Posterior cingulate gyrus (tissue), 11 donors: Measurements from ENCODE around the gene C6orf136.
A peak's percentile ranks its signal among the peaks of the same experiment; 100 is the strongest.
"Not testable (repeated sequence)": the region's sequence is repeated elsewhere in the genome, so short reads cannot be mapped to it uniquely, and the experiment has no call there.

ENCODE experiments used
- DNase-seq, 10 donors: peaks; one replicate each; pipeline versions ENCODE4 v3.0.0 to v3.0.0-alpha.2; 2020 to 2021; ENCODE audit warnings: mixed read lengths in 3 of 10
- intact Hi-C: fragments of 100-400 bp; cut with DNase I; formaldehyde crosslinking; loops from one replicate; pipeline ENCODE4 v1.15.1; 2023

C6orf136 gene

DNA sequence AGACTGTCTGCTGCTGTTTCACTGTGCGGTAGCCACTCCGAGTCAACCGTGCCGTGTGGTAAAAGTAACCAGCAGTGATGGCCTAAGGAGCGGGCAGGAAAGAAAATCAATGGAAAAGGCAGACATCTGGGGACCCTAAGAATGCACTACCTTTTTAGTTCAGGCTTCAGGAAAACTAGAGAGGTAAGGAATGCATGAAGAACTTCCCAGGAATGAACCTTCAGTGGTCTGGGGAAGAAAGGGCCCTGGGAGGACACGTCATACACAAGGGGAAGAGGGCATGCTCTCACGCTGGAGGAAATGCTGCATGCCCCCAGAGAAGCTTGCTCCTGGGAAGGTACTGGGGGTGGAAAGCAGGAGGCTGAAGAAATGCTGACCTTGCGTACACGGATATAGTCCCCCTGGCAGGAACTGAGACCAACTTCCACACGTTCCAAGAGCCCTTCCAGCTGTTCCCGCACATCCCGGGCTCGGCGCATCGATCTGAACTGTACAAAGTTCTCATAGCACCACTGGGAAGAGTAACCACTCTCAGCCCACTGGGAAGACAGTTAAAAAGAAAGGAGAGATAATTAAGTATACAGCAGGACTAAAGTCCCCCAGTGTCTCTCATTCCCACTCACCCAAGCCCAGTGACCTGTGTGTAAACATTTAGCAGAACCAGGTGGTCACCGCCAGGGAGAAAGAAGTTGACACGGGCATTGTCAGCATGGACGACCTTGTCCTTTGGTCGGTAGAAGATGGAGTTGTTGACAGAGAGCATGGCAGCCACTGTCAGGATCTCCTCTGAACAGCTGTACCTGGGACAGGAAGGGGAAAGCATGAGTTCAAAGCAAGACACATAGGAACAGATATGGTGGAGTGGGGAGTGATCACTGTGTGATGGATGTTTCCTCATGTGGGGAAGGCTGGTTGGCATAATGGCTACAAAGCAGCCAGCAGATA, 8.1 kb downstream of the C6orf136 start:
- DNase-seq = no peak
- intact Hi-C loops = no loop called here

DNA sequence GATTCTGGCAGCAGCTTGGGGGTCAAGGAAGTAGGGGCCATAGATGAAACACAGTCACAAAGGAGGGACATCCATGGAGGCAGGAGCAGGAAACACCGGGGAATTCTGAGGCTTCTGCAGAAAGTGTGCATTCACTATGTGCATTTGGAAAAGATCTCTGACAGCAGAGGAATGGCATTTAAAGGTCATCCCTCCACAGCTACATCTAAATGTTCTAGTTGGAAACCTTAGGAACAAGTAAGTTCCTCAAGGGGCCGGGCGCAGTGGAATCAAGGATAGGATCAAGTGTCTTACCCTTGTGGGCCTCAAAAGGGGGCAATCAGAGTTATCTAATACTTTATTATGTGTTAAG, 8.8 kb downstream of the C6orf136 start:
- no peak for DNase-seq
- intact Hi-C loops = no loop called here

DNA sequence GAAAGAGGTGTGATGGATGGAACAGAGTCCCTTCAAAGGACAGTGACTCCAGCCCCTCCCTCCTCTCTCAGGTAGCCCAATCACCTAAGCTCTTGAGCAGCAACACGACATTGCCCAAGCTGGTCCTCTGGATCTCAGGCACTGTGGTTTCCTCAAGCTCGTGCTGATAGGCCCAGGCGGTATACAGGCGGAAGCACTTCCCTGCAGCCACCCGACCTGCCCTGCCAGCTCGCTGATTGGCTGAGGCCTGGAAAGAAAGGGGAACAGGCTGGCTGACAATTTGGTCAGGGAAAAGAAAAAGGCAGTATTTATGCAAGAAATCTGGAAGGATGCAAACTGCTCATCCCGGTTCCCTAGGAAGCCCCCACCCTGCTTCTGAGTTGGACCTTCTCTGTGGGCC, 9.6 kb downstream of the C6orf136 start:
- DNase-seq = peak in 1 of 10 donors; percentile 87

DNA sequence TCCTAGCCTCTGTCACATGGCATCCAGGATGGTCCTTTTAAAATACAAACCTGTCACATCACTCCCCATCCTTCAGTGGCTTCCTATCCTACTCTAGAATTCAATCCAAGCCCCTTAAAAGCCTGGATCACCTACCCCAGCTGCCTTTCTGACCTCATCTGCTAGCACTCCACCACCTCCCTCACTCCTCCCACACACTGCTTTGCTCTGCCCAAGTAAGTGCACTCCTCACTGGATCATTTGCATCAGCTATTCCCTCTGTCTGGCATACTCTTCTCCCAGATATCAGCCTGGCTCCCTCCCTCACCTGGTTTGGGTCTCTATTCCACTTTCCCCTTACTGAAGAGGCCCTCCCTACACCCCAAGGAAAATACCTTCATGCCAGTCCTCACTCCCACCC, 10.5 kb downstream of the C6orf136 start:
- intact Hi-C loops = no loop called here
- DNase-seq = no peak

More for the DNA sequence above, 9.6 kb downstream of the C6orf136 start:
- intact Hi-C loops = no loop called here

DNA sequence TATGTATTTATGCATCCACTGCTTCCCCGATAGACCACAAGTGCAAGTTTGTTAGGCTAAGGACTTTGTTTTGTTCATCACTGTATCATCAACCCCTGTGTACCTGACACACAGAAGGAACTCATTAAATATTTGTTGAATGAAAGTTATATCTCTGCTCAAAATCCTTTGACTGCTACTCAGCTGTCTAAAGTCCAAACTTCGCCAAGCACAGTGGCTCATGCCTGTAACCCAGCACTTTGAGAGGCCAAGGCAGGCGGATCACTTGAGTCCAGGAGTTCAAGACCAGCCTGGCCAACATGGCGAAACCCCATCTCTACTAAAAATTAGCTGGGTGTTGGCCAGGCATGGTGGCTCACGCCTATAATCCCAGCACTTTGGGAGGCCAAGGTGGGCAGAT, 11.0 kb downstream of the C6orf136 start:
- intact Hi-C loops = not testable (repeated sequence)

DNA sequence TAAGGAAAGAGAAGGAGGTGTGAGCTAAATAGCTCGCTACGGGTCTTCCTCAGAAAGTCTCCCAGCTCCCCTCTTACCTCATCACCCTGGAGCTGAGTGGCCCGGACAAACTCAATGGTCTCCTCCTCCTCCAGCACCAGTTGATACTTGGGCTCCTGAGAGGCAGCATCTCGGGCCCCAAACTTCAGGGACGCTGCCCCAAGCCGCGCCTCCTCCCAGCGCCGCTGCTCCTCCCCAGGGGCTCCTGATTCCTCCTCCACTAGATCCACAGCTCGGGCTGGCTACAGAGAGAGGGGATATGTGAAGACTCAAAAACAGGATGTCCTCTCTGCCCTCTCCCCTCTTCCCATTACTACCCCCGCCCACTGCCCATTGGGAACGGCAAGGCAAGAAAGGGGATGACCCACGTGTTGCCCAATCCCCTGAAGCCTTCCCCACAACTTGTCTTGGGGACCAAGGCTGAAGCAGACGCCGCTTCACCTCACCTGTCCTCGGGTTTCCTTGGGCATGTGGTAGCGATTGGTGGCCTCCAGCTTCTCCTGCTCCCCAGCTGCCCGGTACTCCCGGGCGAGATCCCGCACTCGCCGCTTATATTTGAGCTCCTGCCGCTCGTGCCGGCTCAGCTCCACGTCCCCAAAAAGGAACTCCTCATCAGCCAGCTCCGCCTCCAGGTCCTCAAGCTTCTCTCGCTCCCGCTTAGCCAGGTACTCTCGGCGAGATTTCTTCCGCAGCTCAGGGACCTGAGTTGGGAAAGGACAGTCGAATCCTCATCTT, 18.2 kb downstream of the C6orf136 start:
- no peak for DNase-seq
- intact Hi-C loops = no loop called here

More for the DNA sequence above, 11.0 kb downstream of the C6orf136 start:
- DNase-seq = not testable (repeated sequence)

DNA sequence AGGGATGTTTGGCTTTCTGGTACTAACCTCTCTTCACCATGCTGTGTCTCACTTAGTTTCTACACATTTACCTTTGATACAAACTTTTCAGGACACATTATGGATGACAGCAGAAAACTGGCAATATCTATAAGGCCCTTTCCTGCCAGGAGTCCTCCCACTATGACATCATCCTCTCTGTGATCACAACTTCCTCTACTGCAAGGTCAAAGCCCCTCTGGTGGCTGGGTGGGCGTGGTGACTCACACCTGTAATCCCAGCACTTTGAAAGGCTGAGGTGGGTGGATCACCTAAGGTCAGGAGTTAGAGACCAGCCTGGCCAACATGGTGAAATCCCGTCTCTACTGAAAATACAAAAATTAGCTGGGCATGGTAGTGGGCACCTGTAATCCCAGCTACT, 19.4 kb downstream of the C6orf136 start:
- intact Hi-C loops, DNase-seq: not testable (repeated sequence)

DNA sequence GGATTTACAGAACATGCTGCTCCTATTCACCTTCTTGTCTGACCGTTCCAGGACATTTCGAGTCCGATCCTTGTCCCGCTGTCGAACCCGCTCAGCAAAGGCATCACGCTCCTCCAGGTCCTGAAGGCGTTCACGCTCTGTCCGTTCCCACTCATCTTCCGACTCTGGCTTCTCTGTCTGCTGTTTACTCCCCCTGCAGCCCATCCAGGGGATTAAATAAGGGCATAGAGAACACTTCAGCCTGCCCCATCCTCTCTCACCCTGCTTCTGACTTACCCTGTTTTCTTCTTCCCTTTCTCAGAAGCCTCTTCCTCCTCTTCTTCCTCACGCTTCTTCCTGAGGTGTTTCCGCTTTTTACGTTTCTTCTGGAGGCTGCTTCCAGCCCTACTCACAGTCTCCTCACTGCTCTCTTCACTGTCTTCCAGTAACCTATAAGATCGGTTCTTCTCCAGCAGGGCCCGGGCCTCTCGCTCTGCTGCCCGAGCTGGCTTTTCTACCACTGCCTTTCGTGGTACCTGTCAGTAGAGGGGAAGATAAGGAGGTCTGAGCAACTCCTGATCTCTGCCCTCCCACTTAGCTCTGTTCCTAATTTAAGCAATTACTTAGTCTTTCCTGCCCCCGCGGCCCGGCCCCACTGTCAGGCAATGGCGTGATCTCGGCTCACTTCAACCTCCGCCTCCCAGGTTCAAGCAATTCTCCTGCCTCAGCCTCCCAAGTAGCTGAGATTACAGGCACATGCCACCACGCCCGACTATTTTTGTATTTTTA, 24.0 kb downstream of the C6orf136 start:
- peak in 1 of 10 donors; percentile 50 for DNase-seq
- intact Hi-C loops = loop anchor here (10.0 kb wide), 1 partner anchor 214 kb away; the partner anchor contains the start of gene DDR1

DNA sequence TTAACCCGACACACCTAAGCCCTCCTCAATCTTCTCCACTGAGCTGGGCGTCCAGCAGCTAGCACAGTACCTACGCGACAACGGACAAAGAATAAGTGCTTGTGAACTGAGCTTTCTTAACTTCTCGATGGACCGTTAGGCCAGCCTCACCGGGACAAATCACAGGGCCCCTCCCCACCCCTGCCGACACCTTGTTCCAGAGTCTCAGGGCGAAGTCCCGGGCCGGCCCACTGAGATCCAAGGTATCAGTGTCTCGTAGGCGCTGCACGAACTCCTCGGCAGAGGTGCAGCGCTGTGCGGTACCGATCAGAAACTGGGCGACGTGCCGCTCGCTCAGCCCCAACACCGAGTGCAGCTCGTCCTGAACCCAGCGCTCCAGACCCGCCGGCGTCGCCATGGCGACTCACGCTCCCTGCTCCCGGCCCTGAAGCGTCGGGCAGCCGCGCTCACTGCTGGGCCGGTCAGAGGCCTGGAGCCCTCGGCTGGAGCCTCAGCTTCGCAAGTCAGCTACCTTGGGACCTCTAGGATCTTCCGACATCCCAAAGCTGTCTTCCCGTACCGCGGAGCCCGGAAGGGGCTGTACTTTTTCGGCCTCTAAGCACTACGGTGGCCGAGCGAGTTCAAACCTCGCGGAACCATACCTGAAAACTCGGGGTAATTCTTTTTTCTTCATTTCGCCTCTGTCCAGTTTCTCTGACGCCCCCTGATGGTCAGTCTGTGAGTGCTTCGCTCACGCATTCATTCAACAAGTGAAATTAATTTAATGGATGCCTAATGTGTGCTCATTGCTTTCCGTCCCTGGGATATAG, 25.7 kb downstream of the C6orf136 start, which contains the start of gene DHX16:
Gene DHX16 (minus strand): TSS at position 562 of the 809 bp plus-strand sequence. CDS start 165 bp downstream, at position 397.
- intact Hi-C loops = loop anchor here (10.0 kb wide), 1 partner anchor 212 kb away; the partner anchor contains the start of gene DDR1
- DNase-seq = peak; percentile 81 to 97 (median 88)

DNA sequence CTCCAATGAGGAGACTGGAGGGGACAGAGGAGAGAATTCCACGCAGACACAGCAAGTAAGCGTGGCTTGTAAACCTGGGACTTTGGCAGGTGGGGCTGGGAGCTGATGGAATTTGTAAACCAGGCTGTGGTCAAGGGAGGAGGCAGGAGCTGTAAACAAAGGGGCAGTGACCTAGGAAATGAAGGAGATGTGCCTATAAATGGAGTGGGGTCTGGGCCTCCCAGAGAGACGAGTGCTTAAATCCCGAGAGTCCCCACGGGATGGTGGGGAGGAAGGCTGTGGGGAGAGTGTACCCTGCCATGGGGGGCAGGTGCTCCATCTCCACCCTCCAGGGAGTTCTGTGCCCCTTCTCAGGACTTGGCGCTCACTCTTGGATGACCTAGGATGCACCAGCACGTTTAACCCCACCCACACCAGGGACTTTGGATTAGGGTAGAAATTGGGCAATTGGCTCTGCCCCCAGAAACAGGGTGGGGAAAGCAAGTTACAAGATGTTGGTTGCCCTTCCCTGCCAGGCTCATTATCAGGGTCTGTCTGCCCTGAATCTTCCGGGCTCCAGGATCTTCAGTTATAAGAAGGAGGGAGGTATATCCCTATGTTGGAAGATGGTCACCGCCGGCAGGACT, 29.8 kb downstream of the C6orf136 start:
- intact Hi-C loops = loop anchor here (10.0 kb wide), 1 partner anchor 208 kb away; the partner anchor contains the start of gene DDR1

DNA sequence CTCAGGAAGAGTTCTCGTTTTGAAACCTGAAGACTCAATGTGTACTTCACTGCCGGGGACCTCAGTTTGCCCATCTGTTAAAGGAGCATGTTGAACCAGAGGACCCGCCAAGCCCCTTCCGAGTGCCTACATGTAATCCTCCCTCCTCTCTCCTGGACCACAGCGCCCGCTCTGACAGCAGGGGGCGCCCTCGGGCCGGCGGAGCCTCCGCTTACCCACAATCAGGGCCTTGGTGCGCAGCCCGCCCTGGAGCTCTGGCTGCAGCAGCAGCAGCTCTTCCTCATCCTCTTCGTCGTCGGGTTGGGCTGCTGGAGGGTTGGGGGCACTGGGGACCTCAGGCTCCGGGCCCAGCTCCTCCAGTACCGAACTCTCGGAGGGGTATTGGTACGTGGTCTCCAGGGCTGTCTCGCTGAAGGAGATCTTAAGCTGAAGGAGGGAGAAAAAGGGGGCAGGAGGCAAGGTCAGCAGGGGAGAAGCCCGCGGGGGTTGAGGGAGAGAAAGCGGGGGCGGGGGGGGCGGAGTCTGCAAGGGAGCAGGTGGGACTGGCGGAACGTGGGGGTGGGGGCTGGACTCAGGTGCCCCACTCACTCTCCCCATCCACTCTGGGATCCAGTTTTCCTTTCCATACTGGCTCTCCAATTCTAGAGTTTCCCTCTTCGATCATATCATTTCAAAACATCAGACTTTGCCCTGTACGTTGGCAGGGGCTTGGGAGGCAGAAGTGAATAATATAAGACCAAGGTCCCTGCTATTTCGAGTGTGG, 32.2 kb downstream of the C6orf136 start:
- DNase-seq = peak; percentile 75 to 98 (median 90)
- intact Hi-C loops = loop anchor here (1.0 to 10.0 kb wide), 3 partner anchors 43 to 408 kb away; partner anchors contain the start of gene DDR1

More for the DNA sequence above, 29.8 kb downstream of the C6orf136 start:
- DNase-seq = peak in 1 of 10 donors; percentile 15

DNA sequence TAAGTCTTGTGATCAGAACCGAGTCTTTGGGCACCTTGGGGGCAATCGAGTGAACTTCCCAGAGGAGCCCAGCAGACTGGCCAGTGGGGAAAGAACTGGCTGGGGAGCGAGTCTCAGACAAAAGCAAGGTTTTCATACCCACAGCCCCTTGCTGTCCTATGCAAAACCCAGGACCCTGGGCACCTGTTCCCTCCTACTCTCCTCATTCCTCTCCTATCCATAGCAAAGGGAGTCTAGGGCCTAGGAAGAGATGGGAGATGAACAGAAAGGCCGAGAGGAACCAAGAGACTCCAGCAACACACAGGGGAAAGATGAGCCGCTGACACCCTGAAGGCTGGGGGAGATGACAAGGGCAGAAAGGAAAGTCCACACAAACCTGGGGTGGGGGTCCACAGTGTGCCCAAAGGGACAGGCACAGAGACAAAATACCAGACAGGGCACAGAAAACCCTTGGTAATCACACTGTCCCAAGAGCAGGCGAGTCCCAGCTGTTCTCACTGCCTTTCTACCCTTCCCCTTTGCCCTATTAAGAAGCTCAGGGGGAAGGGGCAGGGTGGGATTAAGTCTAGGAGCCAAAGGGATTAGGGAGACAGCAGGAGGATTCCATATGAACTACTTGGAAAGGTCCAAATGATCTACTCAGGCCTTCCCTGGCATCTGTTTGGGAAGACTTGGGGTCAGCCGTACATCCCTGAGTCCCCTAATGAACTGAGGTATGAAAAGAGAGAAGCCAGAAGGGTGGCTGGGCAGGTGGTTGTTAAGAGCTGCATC, 33.0 kb downstream of the C6orf136 start:
- peak in 1 of 10 donors; percentile 30 for DNase-seq
- intact Hi-C loops = loop anchor here (1.0 to 10.0 kb wide), 4 partner anchors 42 to 407 kb away; partner anchors contain the start of gene DDR1

DNA sequence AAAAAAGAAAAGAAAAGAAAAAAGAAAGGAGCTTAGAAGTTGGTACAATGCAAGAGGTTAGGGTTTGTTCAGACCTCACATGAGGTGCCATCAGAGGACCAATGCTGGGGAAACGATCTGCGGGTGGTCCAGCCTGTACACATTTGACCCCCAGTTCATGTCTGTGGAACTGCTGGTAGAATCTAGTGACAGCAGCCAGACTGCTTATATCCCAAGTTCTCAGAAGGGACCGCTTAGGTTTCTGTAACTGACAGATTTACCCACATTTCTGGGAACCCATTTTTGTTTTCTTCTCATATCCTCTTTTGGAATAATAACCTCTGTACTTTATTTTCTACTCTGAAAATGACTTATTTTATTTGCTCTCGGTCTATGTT, 34.8 kb downstream of the C6orf136 start:
- intact Hi-C loops = loop anchor here (5.0 kb wide), 1 partner anchor 339 kb away; no protein-coding TSS in a partner anchor
- peak in 1 of 10 donors; percentile 17 for DNase-seq

DNA sequence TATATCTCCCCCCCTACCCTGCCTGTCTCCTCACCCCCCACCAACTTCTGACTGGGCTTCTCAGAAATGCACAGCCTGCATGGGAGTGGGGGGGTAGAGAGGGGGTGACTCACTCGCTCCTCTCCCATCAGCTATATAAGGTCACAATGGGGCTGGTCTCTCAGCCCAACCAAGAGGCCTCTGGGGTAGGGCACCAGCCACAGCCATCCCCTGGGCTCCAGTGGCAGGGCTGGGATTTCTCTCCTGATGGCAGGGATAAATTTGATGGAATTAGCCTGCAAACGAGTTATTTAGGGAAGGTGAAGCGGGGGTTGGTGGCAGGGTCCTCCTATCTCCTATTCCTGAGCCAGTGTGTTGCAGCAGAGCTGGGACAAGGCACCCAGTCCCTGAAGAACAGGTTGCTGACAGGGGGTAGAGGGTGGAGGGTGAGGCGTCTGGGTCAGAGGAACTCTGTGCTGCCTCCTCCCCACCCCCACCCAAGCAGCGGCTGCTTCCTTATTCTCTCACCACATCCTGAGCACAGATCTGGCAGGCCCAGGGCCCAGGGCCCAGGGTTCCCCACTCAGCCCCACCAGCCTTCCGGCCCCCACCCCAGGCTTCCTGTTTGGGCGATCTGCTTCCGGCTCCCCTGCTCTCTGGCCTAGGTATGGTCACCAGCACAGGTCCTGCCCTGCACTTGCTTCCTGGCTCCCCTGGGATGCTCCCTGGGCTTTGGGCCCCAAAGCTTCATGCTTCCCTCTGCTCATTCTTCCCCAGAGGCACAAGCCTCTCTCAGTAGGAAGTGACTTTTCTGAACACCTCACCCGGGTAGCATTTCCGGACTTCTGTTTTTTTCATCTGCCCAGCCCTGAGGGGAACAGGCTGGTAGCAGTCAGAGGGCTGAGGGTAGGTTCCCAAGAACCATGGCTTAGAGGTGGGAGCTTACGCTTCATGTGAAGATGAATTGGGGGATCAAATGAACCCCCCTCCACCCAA, 35.5 kb downstream of the C6orf136 start:
- intact Hi-C loops = loop anchor here (5.0 kb wide), 1 partner anchor 340 kb away; no protein-coding TSS in a partner anchor

DNA sequence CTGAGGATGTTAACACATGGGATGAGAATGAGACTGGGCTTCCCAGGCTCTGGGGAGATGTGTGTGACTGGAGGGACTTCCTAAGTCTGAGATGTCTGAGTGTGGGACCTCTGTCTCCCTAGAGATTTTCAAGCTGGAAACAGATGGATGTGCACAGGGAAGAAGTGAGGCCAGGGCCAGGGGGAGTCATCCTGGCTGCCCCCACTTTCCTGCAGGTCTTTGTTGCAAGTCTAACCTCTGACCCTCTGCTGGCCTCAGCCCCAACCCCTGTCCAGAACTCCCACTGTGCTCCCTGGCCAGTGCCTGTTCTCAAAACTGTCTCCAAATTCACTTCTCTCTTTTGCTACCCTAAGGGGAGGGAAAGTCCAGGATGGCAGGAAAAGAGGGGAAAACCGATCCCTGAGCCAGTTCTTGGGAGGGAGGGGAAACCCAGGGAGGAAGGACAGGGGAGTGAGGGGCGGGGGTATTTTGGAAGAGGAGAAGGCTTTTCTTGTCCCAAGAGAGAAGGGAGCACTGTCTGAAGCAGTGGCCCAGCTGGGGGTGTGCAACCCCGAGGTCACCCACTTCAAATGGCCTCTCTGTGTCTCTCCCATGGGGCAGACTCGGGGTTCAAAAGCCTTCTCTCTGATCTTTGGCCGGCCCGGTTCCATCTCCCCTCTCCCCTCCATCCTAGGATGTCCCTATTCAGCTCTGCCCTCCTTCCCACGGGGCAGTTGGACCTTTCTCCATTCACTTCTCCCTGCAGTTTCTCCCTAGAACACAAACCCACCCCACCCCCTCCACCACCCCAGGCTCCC, 36.4 kb downstream of the C6orf136 start:
- peak in 1 of 10 donors; percentile 75 for DNase-seq
- intact Hi-C loops = loop anchor here (5.0 kb wide), 1 partner anchor 341 kb away; no protein-coding TSS in a partner anchor

More for the DNA sequence above, 35.5 kb downstream of the C6orf136 start:
- peak in 7 of 10 donors; percentile 21 to 92 (median 44) for DNase-seq
